ENCODE measurements around the gene CREG2. TPM values are rescaled to one million over a fixed set of nuclear protein-coding genes. Genes with fewer than 3 reads are reported as not detected.

The CREG2 gene
- total RNA-seq, 1 experiment from 2014 or later = 12.3 TPM

GRCh38 chr2:101420623-101421022, 33.3 kb upstream of the CREG2 start:
- ChIA-PET POLR2A (ENCODE audit: unreplicated experiment) (no interaction called here), CTCF (no interaction called here)
- no peak for DNase-seq
- BruUV-seq (replicated peaks) = no TSS peak
- Histone ChIP-seq H3K4me3 (no peak overlapping the region), H3K27me3 (ENCODE audit: insufficient read depth, low read depth) (no peaks in the 10 kb centered on the region), H3K4me1 (replicated peaks; ENCODE audit: insufficient read depth) (0 out of 2 replicates have a peak, but pooled peaks cover 5% of the 10 kb centered on the region), H4K20me1 (ENCODE audit: insufficient read depth) (no peaks in the 10 kb centered on the region), H3K36me3 (ENCODE audit: low read depth) (no peaks in the 10 kb centered on the region), H3K9me3 (ENCODE audit: insufficient read depth, low read depth) (no peaks in the 10 kb centered on the region), H3F3A (ENCODE audit: insufficient read depth, low read depth) (peaks cover 6% of the 10 kb centered on the region; the same call in 1 of the 2 replicates), H2AFZ (no peak overlapping the region), H3K27ac (no peak overlapping the region), H3K79me2 (ENCODE audit: low read depth) (no peaks in the 10 kb centered on the region), H3K9me2 (ENCODE audit: insufficient read depth) (no peaks in the 10 kb centered on the region), H3K4me2 (no peak overlapping the region)
- intact Hi-C loops (cut with micrococcal nuclease; ENCODE audit: unreplicated experiment) = no loop called here
- no peak for TF ChIP-seq EZH2 (IDR thresholded peaks at IDR 0.05; ENCODE audit: low read depth)
- no peak for TF ChIP-seq CTCF (conservative IDR thresholded peaks at IDR 0.05)

DNA sequence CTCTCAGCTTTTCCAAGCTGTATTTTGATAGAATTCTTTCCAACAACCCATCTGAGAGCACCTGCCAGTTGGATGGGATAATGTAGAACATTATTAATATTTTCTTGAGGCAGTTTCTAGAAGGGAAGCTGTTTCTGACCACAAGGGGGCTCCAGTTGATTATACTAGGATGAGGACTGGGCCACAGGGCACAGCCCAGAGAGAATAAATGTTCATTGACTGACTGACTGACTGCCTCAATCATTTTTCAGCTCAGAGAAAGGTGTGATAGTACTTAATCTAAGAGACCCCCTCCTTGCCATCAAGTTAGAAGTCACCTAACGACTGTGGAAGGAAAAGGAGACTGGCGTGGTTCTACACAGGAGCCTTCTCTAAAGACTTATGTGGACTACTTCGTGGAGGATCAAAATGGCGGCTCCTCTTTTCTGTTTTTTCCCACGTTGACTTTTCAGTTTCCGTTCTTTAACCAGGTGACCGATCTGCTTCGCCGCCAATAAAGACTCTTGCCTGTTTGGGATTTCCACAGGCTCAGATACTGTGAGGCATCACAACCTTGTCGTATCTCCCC, 31.9 kb upstream of the CREG2 start:
- TF ChIP-seq EZH2 (IDR thresholded peaks at IDR 0.05; ENCODE audit: low read depth) (no peak), CTCF (conservative IDR thresholded peaks at IDR 0.05) (peak; percentile 90)
- Histone ChIP-seq H3K9me2 (ENCODE audit: insufficient read depth) (no peaks in the 10 kb centered on the region), H2AFZ (no peak overlapping the region), H3K27ac (no peak overlapping the region), H3F3A (ENCODE audit: insufficient read depth, low read depth) (peaks cover 6% of the 10 kb centered on the region; the same call in 1 of the 2 replicates), H3K4me2 (no peak overlapping the region), H3K36me3 (ENCODE audit: low read depth) (no peaks in the 10 kb centered on the region), H3K27me3 (ENCODE audit: insufficient read depth, low read depth) (no peaks in the 10 kb centered on the region), H3K4me1 (replicated peaks; ENCODE audit: insufficient read depth) (0 out of 2 replicates have a peak, but pooled peaks cover 5% of the 10 kb centered on the region), H3K79me2 (ENCODE audit: low read depth) (no peaks in the 10 kb centered on the region), H3K4me3 (no peak overlapping the region), H3K9me3 (ENCODE audit: insufficient read depth, low read depth) (no peaks in the 10 kb centered on the region), H4K20me1 (ENCODE audit: insufficient read depth) (no peaks in the 10 kb centered on the region)
- intact Hi-C loops (cut with micrococcal nuclease; ENCODE audit: unreplicated experiment) = loop anchor here (1.0 to 10.0 kb wide), 5 partner anchors 77 to 822 kb away; partner anchors contain the start of gene MAP4K4
- ChIA-PET POLR2A (ENCODE audit: unreplicated experiment) (interaction anchor here (0.6 kb wide), 1 partner anchor 278 kb away, joined by 6 read pairs; no protein-coding TSS in a partner anchor), CTCF (interaction anchor here (0.6 to 1.4 kb wide), 8 partner anchors 30 to 644 kb away, joined by 3 to 7 read pairs (median 3); no protein-coding TSS in a partner anchor)
- peak; percentile 34 to 47 for DNase-seq
- BruUV-seq (replicated peaks) = no TSS peak

- intact Hi-C loops (cut with micrococcal nuclease; ENCODE audit: unreplicated experiment) = loop anchor here (1.0 to 10.0 kb wide), 5 partner anchors 76 to 822 kb away; partner anchors contain the start of gene MAP4K4
- H3F3A ChIP-seq (ENCODE audit: insufficient read depth, low read depth) = peaks cover 6% of the 10 kb centered on the region; the same call in 1 of the 2 replicates
- BruUV-seq (replicated peaks) = no TSS peak
Observed at GRCh38 chr2:101418460-101419095, 31.3 kb upstream of the CREG2 start.

More at GRCh38 chr2:101418460-101419095, 31.3 kb upstream of the CREG2 start:
- Histone ChIP-seq H3K9me2 (ENCODE audit: insufficient read depth) (no peaks in the 10 kb centered on the region), H3K36me3 (ENCODE audit: low read depth) (no peaks in the 10 kb centered on the region), H3K79me2 (ENCODE audit: low read depth) (no peaks in the 10 kb centered on the region), H4K20me1 (ENCODE audit: insufficient read depth) (no peaks in the 10 kb centered on the region), H3K4me1 (replicated peaks; ENCODE audit: insufficient read depth) (0 out of 2 replicates have a peak, but pooled peaks cover 5% of the 10 kb centered on the region), H3K27me3 (ENCODE audit: insufficient read depth, low read depth) (no peaks in the 10 kb centered on the region), H3K4me3 (no peak overlapping the region), H3K9me3 (ENCODE audit: insufficient read depth, low read depth) (no peaks in the 10 kb centered on the region), H2AFZ (no peak overlapping the region), H3K27ac (no peak overlapping the region), H3K4me2 (no peak overlapping the region)
- POLR2A ChIA-PET (ENCODE audit: unreplicated experiment) = no interaction called here
- CTCF ChIA-PET = interaction anchor here (0.6 to 1.4 kb wide), 8 partner anchors 30 to 645 kb away, joined by 3 to 7 read pairs (median 4); no protein-coding TSS in a partner anchor
- TF ChIP-seq EZH2 (IDR thresholded peaks at IDR 0.05; ENCODE audit: low read depth) (no peak), CTCF (conservative IDR thresholded peaks at IDR 0.05) (no peak)
- DNase-seq = no peak
